IPS-18c (cell line): Measurements from ENCODE around the gene EPHA4.

ENCODE experiments used
- H3K4me3 ChIP-seq: 2 replicates; pipeline ENCODE4 v1.7.0; 2013; ENCODE audit warnings: low read depth, mild to moderate bottlenecking, low read length, moderate library complexity; ENCODE audit not compliant: insufficient read depth
- H3K9me3 ChIP-seq: one replicate; pipeline ENCODE4 v1.6.1; 2013; ENCODE audit warnings: mild to moderate bottlenecking, low read length, moderate library complexity; ENCODE audit not compliant: control insufficient read depth, insufficient read depth

Gene EPHA4

DNA sequence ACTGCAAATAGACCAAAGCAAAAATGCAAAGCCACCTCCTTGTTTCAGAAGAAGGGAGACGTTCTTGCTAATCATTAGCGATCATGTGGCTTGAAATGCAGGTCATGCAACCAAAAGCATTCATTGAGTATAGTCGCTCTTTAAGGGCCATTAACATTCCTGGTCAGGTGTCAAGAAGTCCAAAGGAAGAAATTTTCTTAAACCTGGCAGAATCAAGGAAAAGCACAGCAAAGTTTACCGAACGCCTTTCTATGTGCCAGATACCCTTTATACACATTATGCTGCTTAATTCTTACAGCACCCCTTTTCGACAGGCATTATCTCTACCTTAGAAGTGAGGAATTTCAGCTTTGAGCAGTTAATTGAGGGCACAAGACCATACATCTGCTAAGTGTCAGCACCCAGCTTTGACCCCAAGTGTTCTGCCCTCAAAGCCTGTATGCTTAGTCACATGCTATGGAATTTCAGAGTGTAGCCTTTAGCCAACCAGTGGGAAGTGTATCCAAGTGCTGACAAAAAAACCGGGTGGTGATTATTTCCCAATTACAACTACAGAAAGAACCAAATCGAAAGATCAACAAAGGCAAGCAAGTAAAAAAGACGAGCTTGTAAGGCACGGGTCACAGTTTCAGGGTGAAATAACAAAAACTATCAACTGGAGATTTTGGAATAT lies 70.8 kb downstream of the EPHA4 start:
- Histone ChIP-seq H3K4me3 (no peak overlapping the region), H3K9me3 (no peaks in the 10 kb centered on the region)

DNA sequence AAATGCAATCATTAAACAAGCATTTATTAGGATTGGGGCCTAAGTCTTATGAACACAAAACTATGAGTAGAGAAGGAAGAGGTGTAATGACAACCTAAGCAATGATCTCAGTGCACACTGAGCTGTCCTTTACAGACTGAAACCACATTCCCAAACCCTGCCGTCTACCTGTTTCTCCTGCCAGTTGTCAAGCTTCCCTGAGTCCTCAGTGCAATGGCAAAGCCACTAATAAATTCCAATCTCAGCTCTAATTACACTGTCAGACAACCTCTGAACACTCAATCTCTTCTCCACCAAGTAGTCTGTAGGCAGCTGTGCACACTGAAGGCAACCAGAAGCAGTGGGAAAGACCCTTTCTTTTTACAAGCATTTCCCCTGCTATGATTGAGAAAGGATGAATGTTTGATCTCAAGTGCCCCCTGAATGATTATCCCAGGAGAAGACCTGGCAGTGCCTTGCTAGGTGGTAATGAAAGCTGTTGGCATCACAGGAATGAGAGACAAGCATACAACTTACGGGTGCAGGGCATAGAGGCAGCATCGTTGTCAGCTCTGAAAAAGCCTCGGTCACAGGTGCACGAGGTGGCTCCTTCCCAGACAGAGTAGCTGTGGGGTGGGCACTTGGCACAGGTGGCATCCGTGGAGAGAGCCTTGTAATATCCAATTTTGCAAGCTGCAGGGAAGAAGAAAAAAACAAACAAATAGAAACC lies 71.4 kb downstream of the EPHA4 start:
- no peaks in the 10 kb centered on the region for H3K9me3 ChIP-seq
- no peak overlapping the region for H3K4me3 ChIP-seq

DNA sequence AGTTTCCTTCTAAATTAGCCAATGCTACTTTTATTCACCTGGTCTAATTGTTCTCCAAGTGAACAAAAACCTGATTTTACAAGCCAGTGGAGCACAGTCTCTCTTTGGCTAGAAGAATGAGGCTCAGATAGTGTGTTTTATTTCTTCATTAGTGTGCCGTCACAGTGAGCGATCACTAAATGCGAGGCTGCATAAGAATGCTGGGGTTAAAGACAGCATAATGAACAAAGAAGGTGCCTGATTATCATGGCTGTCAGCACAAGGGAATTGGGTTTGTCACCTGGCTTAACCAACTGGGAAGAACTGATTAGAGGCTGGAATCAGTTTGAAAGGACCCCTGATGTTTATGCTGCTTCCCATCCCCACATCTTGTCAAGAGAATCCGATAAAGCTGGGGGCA lies 76.4 kb downstream of the EPHA4 start:
- no peaks in the 10 kb centered on the region for H3K9me3 ChIP-seq
- no peak overlapping the region for H3K4me3 ChIP-seq

DNA sequence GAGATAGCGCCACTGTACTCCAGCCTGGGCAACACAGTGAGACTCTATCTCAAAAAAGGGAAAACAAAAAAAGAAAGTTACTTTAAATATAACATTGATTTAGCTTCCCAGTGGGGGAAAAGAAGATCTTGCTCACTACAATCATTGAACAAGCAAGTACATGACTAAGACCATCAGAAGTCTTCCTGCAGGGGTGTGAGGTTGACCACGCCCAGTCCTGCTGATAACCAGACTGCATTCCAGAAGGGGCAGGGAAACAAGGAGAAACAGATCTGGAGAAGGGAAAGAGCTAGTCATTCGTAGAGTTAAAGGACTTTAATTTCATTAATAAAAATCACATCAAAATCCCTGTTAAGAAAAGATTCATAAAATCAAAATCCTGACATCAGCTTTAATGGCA lies 77.5 kb downstream of the EPHA4 start:
- H3K4me3 ChIP-seq: no peak overlapping the region
- no peaks in the 10 kb centered on the region for H3K9me3 ChIP-seq

DNA sequence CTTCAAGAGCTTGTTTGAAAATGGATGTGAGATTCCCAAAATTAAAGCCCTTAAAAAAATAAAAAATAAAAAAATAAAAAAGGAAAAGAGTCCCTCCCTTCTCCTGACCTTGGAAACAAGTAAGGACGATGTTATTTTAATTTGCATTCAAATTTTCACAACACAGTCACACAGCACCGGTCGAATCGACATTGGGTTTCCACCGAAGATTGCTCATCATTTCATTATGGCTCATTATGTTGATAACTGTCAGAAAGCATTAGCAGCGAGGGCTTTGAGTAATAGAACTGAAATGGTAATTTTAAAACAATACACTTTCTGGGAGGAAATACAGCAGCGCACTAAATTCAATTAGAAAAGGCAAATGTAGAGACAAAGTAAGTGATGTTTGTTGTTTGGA lies 78.7 kb downstream of the EPHA4 start:
- no peaks in the 10 kb centered on the region for H3K9me3 ChIP-seq
- no peak overlapping the region for H3K4me3 ChIP-seq

DNA sequence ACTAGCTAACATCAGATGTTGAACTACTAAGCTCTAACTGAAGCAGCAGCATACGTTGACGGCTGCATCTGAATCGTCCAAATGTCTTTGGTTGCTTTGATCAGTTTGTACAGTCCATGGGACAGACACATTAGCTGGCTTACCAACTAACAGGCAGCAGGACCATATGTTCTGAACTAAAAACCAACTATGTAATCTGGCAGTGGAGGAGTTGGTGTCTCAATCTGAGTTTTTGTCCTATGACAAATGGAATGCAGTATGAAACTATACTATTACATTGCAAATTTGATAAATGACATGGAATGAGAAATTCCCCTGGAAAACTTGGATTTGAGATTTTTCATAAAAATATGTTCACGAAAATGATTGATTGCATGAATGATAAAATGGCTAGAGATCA lies 79.5 kb downstream of the EPHA4 start:
- no peak overlapping the region for H3K4me3 ChIP-seq
- H3K9me3 ChIP-seq: no peaks in the 10 kb centered on the region

DNA sequence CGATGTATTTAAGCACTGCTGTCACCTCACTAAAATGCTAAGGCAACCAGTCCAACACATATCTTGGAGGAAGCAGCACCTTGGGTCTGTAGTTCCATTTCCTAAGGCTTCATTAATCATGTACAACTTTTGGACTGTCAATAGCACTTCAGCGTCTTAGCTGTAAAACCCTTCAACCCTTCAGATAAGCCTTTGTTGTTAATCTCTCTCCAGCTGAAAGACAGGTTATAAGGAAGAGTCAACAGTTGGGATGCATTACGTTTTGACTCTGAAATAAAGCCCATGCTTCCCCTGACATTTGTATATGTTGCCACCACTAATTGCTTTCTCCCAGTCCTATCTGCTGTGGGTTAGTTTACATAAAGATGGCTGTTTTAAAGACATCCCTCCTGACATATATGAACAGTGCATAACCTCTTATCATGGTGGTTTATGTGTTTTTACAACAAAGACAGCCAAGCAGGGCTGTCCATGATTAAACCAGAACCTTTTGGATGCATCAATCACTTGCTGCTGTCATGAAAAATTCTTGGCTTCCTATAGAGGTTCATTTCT lies 81.5 kb downstream of the EPHA4 start:
- no peak overlapping the region for H3K4me3 ChIP-seq
- no peaks in the 10 kb centered on the region for H3K9me3 ChIP-seq

DNA sequence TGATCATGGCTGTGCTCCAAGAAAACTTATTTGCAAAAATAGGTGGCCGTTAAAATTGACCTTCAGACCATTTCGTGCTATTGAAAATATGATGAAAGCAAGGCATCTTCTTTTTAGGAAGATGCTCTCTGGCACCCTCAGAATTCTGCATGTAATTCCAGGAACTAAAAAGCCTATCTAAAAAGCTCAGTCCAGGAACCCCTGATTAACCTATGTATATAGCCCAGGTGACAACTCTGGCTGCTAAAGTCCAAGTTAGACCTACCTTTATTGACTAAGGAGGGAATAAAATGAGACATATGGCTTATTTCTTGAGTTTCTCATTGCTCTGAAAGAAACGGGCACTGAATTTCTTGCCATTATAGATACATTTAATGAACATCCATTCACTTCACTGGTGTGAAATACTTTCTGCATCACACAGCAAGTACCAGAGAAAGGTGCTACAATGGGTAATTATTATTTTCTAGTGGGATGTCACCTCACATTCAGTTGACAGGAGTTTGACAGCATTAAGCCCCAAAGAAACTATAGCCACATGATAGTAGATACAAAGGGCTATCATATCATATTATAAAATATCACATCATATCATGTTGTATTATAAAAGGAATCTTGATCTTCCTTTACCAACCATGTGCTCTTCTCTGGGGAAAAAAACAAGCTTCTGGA lies 83.8 kb downstream of the EPHA4 start:
- Histone ChIP-seq H3K4me3 (no peak overlapping the region), H3K9me3 (peaks cover 4% of the 10 kb centered on the region)

DNA sequence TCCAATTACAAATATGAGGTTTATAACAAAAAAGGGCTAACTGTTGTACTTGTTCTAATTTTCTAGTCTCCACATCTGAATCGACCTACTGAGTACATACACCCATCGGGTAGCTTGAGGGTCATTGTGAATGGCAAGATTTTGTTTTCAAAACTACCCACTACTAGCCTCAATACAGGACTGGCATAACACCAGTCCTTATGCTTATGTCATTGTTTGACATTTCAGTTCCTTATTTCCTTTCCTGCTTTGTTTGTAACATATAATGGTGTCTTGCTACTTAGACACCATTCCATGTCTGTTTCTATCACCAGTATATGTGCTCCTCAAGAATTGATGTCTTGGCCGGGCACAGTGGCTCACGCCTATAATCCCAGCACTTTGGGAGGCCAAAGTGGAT lies 86.0 kb downstream of the EPHA4 start:
- Histone ChIP-seq H3K9me3 (peaks cover 4% of the 10 kb centered on the region), H3K4me3 (no peak overlapping the region)

DNA sequence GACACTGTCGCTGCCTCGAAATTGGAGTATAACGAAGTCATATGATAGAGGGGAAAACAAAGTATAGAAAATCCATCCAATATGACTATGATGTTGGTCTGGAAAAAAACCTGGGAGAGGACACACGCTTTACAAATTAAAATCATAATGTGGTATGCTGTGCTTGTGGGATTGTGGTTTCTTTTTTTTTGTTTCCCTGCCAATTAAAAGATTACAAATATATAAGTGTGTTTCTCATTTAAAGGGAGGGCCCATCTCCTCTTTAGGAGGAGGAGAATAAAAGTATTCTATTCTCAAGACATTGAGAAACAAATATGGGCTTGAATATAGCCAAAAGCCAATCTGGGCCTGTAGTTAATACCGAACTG lies 86.6 kb downstream of the EPHA4 start:
- Histone ChIP-seq H3K4me3 (no peak overlapping the region), H3K9me3 (peaks cover 4% of the 10 kb centered on the region)

DNA sequence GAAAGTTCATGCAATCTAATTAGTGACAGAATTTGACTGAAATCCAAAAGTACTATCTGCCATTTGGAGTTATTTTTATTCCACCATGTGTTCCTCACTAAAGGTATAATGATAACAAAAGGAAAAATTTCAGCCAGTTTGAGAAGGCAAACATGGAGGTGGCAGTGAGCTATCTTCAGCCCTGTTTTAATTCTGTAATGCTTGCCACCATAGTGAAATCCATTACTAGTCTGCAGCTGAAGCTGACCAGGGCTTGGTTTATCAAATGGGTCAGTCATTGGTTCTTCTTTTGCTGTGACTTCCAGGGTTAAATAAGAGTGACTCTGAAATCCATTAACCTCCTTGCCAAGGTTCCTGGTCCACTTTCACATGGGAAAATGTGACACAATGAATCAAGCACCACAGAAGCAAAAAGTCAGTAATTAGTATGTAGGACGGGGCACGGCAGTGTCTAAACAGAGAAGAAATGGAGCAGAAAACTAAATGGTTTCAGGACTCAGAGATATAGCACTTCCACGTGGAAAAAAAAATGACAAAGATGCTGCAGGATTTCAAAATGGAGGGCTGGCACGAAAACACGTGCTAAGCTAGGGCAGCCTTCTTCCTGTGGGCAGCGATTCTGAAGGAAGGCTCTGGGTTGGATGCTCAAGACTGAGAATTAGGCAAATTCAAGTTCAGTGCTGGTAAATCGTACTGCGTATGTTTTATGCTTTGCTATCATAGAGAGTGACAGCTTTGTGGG lies 87.2 kb downstream of the EPHA4 start:
- Histone ChIP-seq H3K4me3 (no peak overlapping the region), H3K9me3 (peaks cover 4% of the 10 kb centered on the region)

DNA sequence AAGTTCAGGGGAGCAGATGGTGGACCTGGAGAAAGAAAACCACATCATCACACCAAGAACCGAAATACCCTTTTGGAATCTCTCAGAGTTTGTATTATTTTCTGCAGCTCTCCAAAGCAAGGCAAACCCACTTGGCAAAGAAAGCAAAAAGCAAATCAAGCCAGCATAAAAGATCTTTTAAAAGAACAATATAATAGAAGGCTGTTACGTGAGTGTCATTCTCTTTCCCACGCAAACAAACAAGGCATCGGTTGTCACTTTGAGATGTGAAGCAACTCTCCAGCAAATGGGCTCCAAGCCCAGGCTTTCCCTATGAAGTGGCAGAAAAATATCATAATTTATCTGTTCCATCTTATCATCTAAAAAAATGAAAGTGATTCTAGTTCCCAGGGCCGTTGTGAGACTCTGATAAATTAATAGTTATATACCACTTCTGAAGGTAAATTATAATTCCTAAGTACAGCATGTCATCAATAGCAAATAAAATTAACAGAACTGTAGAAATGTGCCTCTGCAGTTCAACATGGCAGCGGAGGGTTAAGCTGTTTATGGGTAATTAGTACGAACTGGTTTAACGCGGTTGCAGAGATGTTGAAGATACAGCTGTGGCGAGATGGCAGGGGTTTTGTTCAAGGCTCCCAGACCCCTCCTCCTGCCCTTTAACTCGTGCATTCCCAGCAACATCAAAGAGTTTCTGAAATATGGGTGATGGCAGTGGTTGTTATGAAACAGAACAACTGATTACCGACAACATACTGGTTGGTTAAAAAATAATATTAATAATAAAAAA lies 89.2 kb downstream of the EPHA4 start:
- H3K4me3 ChIP-seq: no peak overlapping the region
- peaks cover 4% of the 10 kb centered on the region for H3K9me3 ChIP-seq

DNA sequence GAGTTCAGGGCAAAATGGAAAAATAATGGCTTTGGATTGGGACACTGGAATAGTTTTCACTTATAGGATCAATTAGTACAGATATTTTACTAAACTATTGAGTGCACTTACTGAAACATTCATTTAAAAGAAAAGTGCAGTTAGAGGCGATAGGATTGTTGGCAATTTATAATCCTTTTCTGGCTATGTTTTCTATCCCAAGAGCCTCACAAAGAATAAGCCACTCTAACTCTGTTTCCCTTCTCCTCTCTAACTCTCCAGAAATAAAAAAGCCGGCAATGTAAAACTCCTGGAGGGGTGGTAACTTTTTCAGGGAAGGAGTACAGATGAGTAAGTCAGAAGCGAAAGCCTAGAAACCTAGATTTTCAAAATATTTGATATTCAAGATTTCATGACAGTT lies 91.3 kb downstream of the EPHA4 start:
- peaks cover 4% of the 10 kb centered on the region for H3K9me3 ChIP-seq
- no peak overlapping the region for H3K4me3 ChIP-seq

DNA sequence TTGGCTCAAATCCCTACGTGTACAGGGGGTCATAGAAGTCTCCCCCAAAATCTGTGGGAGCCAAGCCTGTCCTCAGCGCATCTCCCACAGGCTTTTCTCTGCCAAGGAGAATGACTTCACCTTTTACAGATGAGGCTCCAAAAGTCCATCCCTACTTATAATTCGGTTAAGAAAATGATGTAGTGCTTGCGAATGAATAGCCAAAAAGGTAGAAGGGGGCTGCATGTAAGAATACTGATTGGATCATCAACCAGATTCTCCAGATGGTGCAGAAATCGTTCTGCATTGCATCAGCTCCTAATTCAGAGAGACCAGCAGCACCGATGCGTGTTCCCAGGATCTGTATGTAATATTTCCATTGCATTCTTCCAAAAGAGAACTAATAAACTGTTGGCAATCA lies 91.9 kb downstream of the EPHA4 start:
- no peak overlapping the region for H3K4me3 ChIP-seq
- H3K9me3 ChIP-seq: peaks cover 4% of the 10 kb centered on the region

DNA sequence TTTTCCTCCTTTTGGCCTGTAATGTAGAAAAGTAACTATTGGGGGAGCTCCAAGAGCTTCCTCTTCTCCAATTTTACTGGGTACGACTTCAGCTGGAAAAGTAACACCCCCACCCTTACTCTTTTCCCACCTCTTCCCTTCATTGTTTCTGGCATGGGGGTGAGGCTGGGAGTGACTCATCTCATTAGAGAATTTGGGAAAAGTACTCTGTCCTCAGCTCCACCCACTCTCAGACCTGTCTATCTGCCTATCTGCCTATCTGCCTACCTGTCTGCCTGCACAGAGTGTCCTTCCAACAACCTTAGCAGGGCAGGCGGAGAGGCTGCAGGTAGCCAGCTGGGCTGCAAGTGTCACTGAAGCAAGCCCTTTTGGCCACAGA lies 93.6 kb downstream of the EPHA4 start:
- H3K4me3 ChIP-seq: no peak overlapping the region
- H3K9me3 ChIP-seq: peaks cover under 1% of the 10 kb centered on the region

DNA sequence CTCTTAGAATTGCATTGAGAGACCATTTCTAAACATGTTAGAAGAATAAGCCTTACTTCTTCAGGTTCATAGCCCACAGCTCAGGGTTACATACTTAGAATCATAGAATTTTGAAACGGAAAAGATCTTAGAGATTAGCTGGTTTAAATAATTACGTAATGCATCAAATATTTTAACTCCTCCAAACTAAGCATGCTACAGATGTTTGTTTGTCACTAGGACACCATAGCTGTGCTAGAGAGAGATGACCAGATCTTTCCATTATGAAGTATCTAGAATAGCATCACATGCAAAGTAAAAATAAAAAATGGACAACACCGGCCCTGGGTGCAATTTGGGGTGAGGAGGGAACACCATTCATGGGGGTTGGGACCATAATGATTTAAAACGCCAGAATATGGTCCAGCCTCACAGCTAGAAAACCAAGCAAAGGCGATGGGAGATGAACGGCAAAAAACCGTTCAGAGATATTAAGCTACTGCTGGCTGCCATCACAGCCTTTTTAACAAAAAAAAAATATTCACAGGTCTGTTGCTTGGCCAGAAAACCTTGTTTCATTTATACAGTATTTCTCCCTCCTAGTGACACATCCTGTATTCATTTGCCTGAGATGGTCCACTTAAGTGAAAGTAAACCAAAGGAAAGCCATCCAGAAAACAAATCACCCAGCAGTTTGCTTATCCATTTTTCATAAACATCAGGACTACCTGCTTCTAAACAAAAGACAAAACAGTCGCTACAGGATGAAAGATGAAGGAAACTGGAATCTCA lies 94.2 kb downstream of the EPHA4 start:
- H3K4me3 ChIP-seq: no peak overlapping the region
- H3K9me3 ChIP-seq: no peaks in the 10 kb centered on the region
